Breast epithelium (tissue), 4 donors: ENCODE results near the gene LZTFL1. TPM values are rescaled to one million over a fixed set of nuclear protein-coding genes. Genes with fewer than 3 reads are reported as not detected.
A peak's percentile ranks its signal among the peaks of the same experiment; 100 is the strongest.

Experiments
- DNase-seq, 2 donors: peaks; one replicate each; pipeline ENCODE4 v3.0.0-alpha.2; 2019; ENCODE audit warnings: low spot score in 2 of 2
- H3K27ac ChIP-seq, 2 donors: fragments of 200-600 bp; sonication (generic) in 1 of 2; one replicate each; pipeline ENCODE4 v1.5.1; 2016 to 2019; ENCODE audit warnings: mild to moderate bottlenecking in 1 of 2
- H3K27me3 ChIP-seq, 2 donors: fragments of 200-600 bp; sonication (generic) in 1 of 2; one replicate each; pipeline versions ENCODE4 v1.5.1 to v1.6.0; 2017 to 2019; ENCODE audit warnings: control low read depth in 1 of 2, mild to moderate bottlenecking in 1 of 2
- H3K36me3 ChIP-seq: fragments of 200-600 bp; one replicate; pipeline ENCODE4 v1.5.1; 2019
- H3K4me1 ChIP-seq, 2 donors: fragments of 200-600 bp; sonication (generic); one replicate each; pipeline ENCODE4 v1.5.1; 2016 to 2019; ENCODE audit warnings: control low read depth in 1 of 2
- H3K4me3 ChIP-seq, 3 donors: fragments of 200-600 bp; sonication (generic); 1 replicate in 2 of 3; 2 replicates in 1 of 3; pipeline ENCODE4 v1.5.1; 2016 to 2019; ENCODE audit warnings: mild to moderate bottlenecking in 3 of 3, moderate library complexity in 2 of 3
- H3K9me3 ChIP-seq, 2 donors: fragments of 200-600 bp; sonication (generic) in 1 of 2; one replicate each; pipeline ENCODE4 v1.5.1; 2016 to 2019; ENCODE audit warnings: control low read depth in 1 of 2
- POLR2A ChIP-seq: fragments of 450-650 bp; IDR thresholded peaks from one replicate; pipeline ENCODE4 v1.6.1; 2016; ENCODE audit warnings: antibody characterized with exemption, mild to moderate bottlenecking, moderate library complexity
- POLR2AphosphoS5 ChIP-seq, 3 donors: sonication (generic); formaldehyde crosslinking; IDR thresholded peaks; one replicate each; pipeline ENCODE4 v1.6.1; 2017; ENCODE audit warnings: antibody characterized with exemption in 3 of 3
- intact Hi-C: fragments of 100-400 bp; cut with DNase I; formaldehyde crosslinking; loops from one replicate; pipeline ENCODE4 v1.15.1; 2023; ENCODE audit warnings: low total_unique reads
- total RNA-seq, 3 donors: library from RNA; depleted of rRNA; stranded (reverse); fragments of >200 nt; gene quantifications; one replicate each; pipeline ENCODE4 v1.1.0, GENCODE V29; 2016
- TF ChIP-seq, protein P1 (sequence below), 3 donors: fragments of 450-650 bp; IDR thresholded peaks; one replicate each; pipeline ENCODE4 v1.5.1; 2016 to 2017; ENCODE audit warnings: antibody characterized with exemption in 3 of 3, mild to moderate bottlenecking in 3 of 3, moderate library complexity in 3 of 3

LZTFL1 gene
- total RNA-seq, 3 donors from 2014 or later: 17.0 to 39.2 (median 22.1) TPM

DNA sequence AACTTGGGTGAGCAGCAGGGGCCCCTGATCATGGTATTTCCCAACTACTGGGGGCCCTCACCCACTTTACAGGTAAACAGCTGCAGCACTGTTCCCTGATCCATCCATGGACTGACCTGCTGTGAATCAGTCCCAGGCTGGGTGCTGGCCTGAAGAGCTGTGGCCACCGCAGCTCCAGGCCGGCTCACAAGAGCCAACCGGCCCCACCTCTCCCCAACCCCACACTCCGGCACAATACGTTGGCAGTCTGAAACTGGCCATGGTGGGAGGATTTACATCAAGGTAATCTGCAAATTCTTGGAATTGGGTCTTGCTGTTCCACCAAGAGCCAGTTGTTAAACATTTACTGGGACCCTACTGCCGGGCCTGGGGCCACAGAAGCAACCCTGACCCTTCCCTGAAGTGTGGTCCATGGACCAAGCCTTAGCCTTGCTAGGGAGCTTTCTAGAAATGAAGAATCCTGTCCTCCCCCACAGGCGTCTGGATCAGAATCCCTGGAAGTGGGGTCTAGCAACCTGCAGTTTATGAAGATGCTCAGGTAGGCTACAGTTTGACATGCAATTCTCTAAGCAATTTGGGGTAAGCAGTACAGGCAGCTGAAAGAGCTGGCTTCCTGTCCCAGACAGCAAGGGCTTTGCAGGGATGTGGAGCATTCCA, 49.3 kb downstream of the LZTFL1 start:
- Histone ChIP-seq H3K9me3 (no peaks in the 10 kb centered on the region), H3K27ac (no peak overlapping the region), H3K4me3 (no peak overlapping the region), H3K4me1 (no peaks in the 10 kb centered on the region), H3K36me3 (no peaks in the 10 kb centered on the region), H3K27me3 (peaks cover 3 to 16% of the 10 kb centered on the region in 2 donors)
- intact Hi-C loops: no loop called here
- peak in 1 of 2 donors; percentile 11 for DNase-seq
- no peak for TF ChIP-seq POLR2A
- no peak for TF ChIP-seq POLR2AphosphoS5 (IDR thresholded peaks at IDR 0.05)
- TF ChIP-seq, protein P1, sequence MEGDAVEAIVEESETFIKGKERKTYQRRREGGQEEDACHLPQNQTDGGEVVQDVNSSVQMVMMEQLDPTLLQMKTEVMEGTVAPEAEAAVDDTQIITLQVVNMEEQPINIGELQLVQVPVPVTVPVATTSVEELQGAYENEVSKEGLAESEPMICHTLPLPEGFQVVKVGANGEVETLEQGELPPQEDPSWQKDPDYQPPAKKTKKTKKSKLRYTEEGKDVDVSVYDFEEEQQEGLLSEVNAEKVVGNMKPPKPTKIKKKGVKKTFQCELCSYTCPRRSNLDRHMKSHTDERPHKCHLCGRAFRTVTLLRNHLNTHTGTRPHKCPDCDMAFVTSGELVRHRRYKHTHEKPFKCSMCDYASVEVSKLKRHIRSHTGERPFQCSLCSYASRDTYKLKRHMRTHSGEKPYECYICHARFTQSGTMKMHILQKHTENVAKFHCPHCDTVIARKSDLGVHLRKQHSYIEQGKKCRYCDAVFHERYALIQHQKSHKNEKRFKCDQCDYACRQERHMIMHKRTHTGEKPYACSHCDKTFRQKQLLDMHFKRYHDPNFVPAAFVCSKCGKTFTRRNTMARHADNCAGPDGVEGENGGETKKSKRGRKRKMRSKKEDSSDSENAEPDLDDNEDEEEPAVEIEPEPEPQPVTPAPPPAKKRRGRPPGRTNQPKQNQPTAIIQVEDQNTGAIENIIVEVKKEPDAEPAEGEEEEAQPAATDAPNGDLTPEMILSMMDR (IDR thresholded peaks at IDR 0.05): no peak

DNA sequence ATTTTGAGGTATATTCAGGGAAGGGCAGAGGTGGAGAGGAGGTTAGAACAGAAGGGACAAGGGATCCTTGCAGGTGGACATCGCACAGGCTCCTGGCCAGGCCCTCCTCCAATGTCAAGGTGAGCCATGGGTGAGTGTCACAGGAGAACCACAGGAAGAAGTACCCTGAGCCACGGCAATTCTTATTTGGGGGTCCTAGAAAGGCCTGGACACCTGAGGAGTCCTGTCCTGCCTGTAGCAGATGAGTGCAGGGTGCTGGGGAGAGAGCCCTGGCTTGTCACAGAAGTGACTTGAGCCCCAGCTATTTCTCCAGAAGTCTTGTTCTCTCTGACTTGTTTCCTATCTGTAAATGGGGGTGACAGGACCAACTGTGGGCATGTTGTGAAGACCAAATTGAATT, 49.9 kb downstream of the LZTFL1 start:
- H3K27me3 ChIP-seq: peaks cover 3 to 13% of the 10 kb centered on the region in 2 donors
- intact Hi-C loops: no loop called here
- H3K4me3 ChIP-seq: no peak overlapping the region
- H3K27ac ChIP-seq: no peak overlapping the region
- no peaks in the 10 kb centered on the region for H3K9me3 ChIP-seq
- H3K4me1 ChIP-seq: no peaks in the 10 kb centered on the region
- H3K36me3 ChIP-seq: no peaks in the 10 kb centered on the region
- no peak for TF ChIP-seq POLR2A
- TF ChIP-seq POLR2AphosphoS5 (IDR thresholded peaks at IDR 0.05): no peak
- TF ChIP-seq, protein P1 (IDR thresholded peaks at IDR 0.05): no peak
- peak in 1 of 2 donors; percentile 7 for DNase-seq

DNA sequence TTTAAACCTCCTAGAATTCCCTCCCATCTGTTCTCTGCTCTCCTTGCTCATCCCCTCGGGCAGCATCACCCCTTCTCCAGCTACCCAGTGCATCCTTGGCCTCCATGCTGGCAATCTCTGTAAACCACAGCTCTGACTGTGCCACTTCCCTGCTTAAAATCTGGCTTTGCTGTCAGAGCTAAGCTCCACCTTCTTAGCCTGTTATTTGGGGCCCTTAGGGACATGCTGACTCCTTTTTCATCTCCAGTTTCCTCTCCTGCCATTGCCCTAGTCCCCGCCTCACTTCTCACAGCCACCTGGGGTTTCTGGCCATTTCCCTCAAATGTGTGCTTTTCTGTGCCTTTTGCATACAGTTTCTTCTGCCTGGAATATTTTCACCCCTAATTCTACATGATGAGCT, 51.3 kb downstream of the LZTFL1 start:
- intact Hi-C loops: no loop called here
- TF ChIP-seq POLR2AphosphoS5 (IDR thresholded peaks at IDR 0.05) (no peak), POLR2A (no peak)
- TF ChIP-seq, protein P1 (IDR thresholded peaks at IDR 0.05): no peak
- no peaks in the 10 kb centered on the region for H3K4me1 ChIP-seq
- H3K4me3 ChIP-seq: no peak overlapping the region
- no peaks in the 10 kb centered on the region for H3K27me3 ChIP-seq
- no peak overlapping the region for H3K27ac ChIP-seq
- no peaks in the 10 kb centered on the region for H3K9me3 ChIP-seq
- no peak for DNase-seq
- H3K36me3 ChIP-seq: no peaks in the 10 kb centered on the region

DNA sequence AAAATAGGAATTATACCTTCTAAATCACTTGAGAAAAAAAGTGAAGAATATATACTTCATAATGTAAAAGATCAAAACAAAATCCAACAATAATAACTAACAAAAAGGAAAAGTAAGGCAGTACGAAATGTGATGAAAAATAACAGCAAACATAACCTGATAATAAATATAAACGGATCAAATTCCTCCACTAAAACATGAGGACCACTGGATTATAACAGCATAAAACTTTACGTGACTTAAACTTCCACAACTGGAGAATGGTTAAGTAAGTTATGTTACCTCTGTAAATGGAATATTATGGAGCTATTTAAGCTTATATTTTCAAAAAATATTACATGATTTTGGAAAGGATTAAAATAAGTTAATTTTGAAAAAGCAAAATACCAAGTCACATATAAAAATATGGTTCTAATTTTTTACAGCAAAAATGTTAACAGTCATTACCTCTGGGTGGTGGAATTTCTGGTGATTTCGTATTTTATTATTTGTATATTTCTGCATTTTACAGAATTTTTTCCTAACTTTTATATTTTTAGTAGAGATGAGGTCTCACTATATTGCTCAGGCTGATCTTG, 52.6 kb downstream of the LZTFL1 start:
- Histone ChIP-seq H3K4me1 (no peaks in the 10 kb centered on the region), H3K9me3 (no peaks in the 10 kb centered on the region), H3K27me3 (no peaks in the 10 kb centered on the region), H3K36me3 (no peaks in the 10 kb centered on the region), H3K4me3 (no peak overlapping the region), H3K27ac (no peak overlapping the region)
- intact Hi-C loops: no loop called here
- DNase-seq: no peak
- TF ChIP-seq, protein P1 (IDR thresholded peaks at IDR 0.05): no peak
- no peak for TF ChIP-seq POLR2AphosphoS5 (IDR thresholded peaks at IDR 0.05)
- no peak for TF ChIP-seq POLR2A

DNA sequence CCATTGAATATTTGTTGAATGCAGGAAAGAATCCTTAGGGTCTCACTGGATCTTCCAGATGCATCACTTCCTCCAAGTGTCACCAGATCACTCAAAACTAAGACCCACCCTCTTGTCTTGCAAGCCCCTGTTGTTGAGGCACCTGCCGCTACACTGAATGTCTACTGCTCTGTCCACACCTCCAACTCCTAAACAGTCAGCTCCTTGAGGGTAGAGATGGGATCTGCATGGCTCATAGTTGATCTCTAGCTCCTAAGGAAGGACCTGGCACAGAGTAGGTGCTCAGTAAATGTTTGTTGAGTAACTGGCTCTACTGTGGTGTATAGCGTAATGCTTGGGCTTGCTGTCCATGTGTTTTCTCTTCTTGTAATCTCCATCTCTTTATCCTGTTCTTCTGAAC, 54.4 kb downstream of the LZTFL1 start:
- intact Hi-C loops: no loop called here

More for the DNA sequence above, 54.4 kb downstream of the LZTFL1 start:
- Histone ChIP-seq H3K36me3 (no peaks in the 10 kb centered on the region), H3K4me1 (no peaks in the 10 kb centered on the region), H3K4me3 (no peak overlapping the region), H3K27ac (no peak overlapping the region), H3K27me3 (no peaks in the 10 kb centered on the region), H3K9me3 (no peaks in the 10 kb centered on the region)
- no peak for TF ChIP-seq POLR2A
- TF ChIP-seq, protein P1 (IDR thresholded peaks at IDR 0.05): no peak
- TF ChIP-seq POLR2AphosphoS5 (IDR thresholded peaks at IDR 0.05): no peak
- no peak for DNase-seq
